Upper lobe of left lung (tissue), 4 donors: ENCODE measurements around the gene PHF23.

Experiments used
- CTCF ChIP-seq, 6 experiments: fragments of 450-650 bp in 4 of 6; fragments of 200-600 bp in 2 of 6; sonication (generic) in 2 of 6; IDR thresholded peaks; one replicate each; pipeline ENCODE4 v1.5.1; 2016 to 2019; ENCODE audit warnings: antibody characterized with exemption in 6 of 6
- POLR2AphosphoS5 ChIP-seq, 2 donors: sonication (generic); formaldehyde crosslinking; IDR thresholded peaks; one replicate each; pipeline ENCODE4 v1.5.1; 2017; ENCODE audit warnings: antibody characterized with exemption in 2 of 2

GRCh38 chr17:7249214-7249613, 10.0 kb upstream of the PHF23 start:
- TF ChIP-seq CTCF (IDR thresholded peaks at IDR 0.05) (no peak), POLR2AphosphoS5 (IDR thresholded peaks at IDR 0.05) (no peak)
